IMR-90 (cell line): ENCODE data around the gene APOBR. TPM values are rescaled to one million over a fixed set of nuclear protein-coding genes. Genes with fewer than 3 reads are reported as not detected.

Experiments
- ATAC-seq: fragments of 200-7000 bp; cut with Tn5 transposase; 2 replicates; pipeline ENCODE4 v1.9.1; 2020; ENCODE audit warnings: low read depth, mild to moderate bottlenecking, moderate library complexity
- BruUV-seq: library from RNA; stranded (reverse); fragments of 400-500 nt; replicated peaks from 2 replicates; lab custom pipeline; 2021; lab: Mats Ljungman, UMichigan
- CTCF ChIA-PET: fragments of 300-600 bp; formaldehyde crosslinking; extraction: SDS; loops from one replicate; lab custom pipeline; 2021; ENCODE audit warnings: antibody characterized with exemption; lab: Yijun Ruan, JAX
- POLR2A ChIA-PET: fragments of 300-600 bp; sonication (Branson Sonifier 250); formaldehyde crosslinking; loops from one replicate; lab custom pipeline; 2022; ENCODE audit warnings: antibody characterized with exemption; ENCODE audit not compliant: unreplicated experiment; lab: Charles Lee
- DNase-seq: peaks from one replicate; pipeline ENCODE4 v3.0.0; 2013
- H2AFZ ChIP-seq: replicated peaks from 2 replicates; pipeline ENCODE3; 2013; ENCODE audit warnings: low read length, mild to moderate bottlenecking; ENCODE audit not compliant: poor library complexity
- H2AK5ac ChIP-seq: 2 replicates; pipeline ENCODE4 v1.6.1; 2013; ENCODE audit warnings: low read depth, low read length, inconsistent platforms
- H2AK9ac ChIP-seq: replicated peaks from 2 replicates; pipeline ENCODE3; 2013; ENCODE audit warnings: mild to moderate bottlenecking, low read depth, low read length, moderate library complexity; ENCODE audit not compliant: poor library complexity
- H2BK120ac ChIP-seq: 2 replicates; pipeline ENCODE4 v1.6.1; 2013; ENCODE audit warnings: low read depth, low read length, inconsistent platforms
- H2BK15ac ChIP-seq: 3 replicates; pipeline ENCODE4 v1.6.1; 2013; ENCODE audit warnings: low read depth, low read length, inconsistent platforms
- H2BK20ac ChIP-seq: 2 replicates; pipeline ENCODE4 v1.6.1; 2013; ENCODE audit warnings: low read depth, mild to moderate bottlenecking, inconsistent platforms, low read length, moderate library complexity
- H2BK5ac ChIP-seq: 2 replicates; pipeline ENCODE4 v1.6.1; 2013; ENCODE audit warnings: mild to moderate bottlenecking, low read depth, low read length, inconsistent platforms; ENCODE audit not compliant: poor library complexity, severe bottlenecking
- H3K14ac ChIP-seq: replicated peaks from 2 replicates; pipeline ENCODE4 v1.6.1; 2013; ENCODE audit warnings: low read depth, low read length, inconsistent platforms
- H3K18ac ChIP-seq: 2 replicates; pipeline ENCODE4 v1.6.1; 2013; ENCODE audit warnings: low read depth, low read length, control low read depth
- H3K23ac ChIP-seq: 2 replicates; pipeline ENCODE4 v1.6.1; 2013; ENCODE audit warnings: low read depth, low read length, inconsistent platforms
- H3K27ac ChIP-seq: 2 replicates; pipeline ENCODE4 v1.5.1; 2013; ENCODE audit warnings: mild to moderate bottlenecking, control low read depth, low read length; ENCODE audit not compliant: insufficient read depth
- H3K27me3 ChIP-seq: 2 replicates; pipeline ENCODE4 v1.6.1; 2013; ENCODE audit warnings: low read length; ENCODE audit not compliant: control insufficient read depth, insufficient read depth
- H3K36me3 ChIP-seq: 2 replicates; pipeline ENCODE4 v1.6.1; 2013; ENCODE audit warnings: low read length, mixed read lengths; ENCODE audit not compliant: control insufficient read depth, insufficient read depth
- H3K4ac ChIP-seq: 2 replicates; pipeline ENCODE4 v1.6.1; 2013; ENCODE audit warnings: low read depth, low read length, inconsistent platforms
- H3K4me1 ChIP-seq: 2 replicates; pipeline ENCODE4 v1.6.1; 2013; ENCODE audit warnings: low read length, mixed read lengths; ENCODE audit not compliant: control insufficient read depth, insufficient read depth
- H3K4me2 ChIP-seq: 2 replicates; pipeline ENCODE4 v1.6.1; 2013; ENCODE audit warnings: low read depth, mild to moderate bottlenecking, control low read depth, low read length, moderate library complexity
- H3K4me3 ChIP-seq: 2 replicates; pipeline ENCODE4 v1.5.1; 2013; ENCODE audit warnings: low read depth, mild to moderate bottlenecking, control low read depth, low read length, moderate library complexity; ENCODE audit not compliant: insufficient read depth
- H3K56ac ChIP-seq: 2 replicates; pipeline ENCODE4 v1.6.1; 2013; ENCODE audit warnings: low read length, inconsistent platforms; ENCODE audit not compliant: insufficient read depth; ENCODE audit errors: extremely low read depth
- H3K79me1 ChIP-seq, 2 experiments: 2 replicates each; pipeline ENCODE4 v1.6.1; 2013; ENCODE audit warnings: low read length in 2 of 2, inconsistent platforms in 1 of 2, low read depth in 1 of 2
- H3K9ac ChIP-seq: 2 replicates; pipeline ENCODE4 v1.6.1; 2013; ENCODE audit warnings: low read depth, low read length, control low read depth
- H3K9me1 ChIP-seq: 2 replicates; pipeline ENCODE4 v1.6.1; 2013; ENCODE audit warnings: low read length, inconsistent platforms; ENCODE audit not compliant: insufficient read depth
- H3K9me3 ChIP-seq: 2 replicates; pipeline ENCODE4 v1.6.1; 2013; ENCODE audit warnings: low read length; ENCODE audit not compliant: control insufficient read depth, insufficient read depth
- H4K20me1 ChIP-seq: 2 replicates; pipeline ENCODE4 v1.6.1; 2013; ENCODE audit warnings: low read length, inconsistent platforms; ENCODE audit not compliant: insufficient read depth
- H4K5ac ChIP-seq: 2 replicates; pipeline ENCODE4 v1.6.1; 2013; ENCODE audit warnings: mild to moderate bottlenecking, low read depth, low read length, control low read depth
- H4K8ac ChIP-seq, 2 experiments: 2 replicates each; pipeline ENCODE4 v1.6.1; 2013; ENCODE audit warnings: low read depth in 2 of 2, low read length in 2 of 2, control low read depth in 1 of 2, inconsistent platforms in 1 of 2
- H4K91ac ChIP-seq: 2 replicates; pipeline ENCODE4 v1.6.1; 2013; ENCODE audit warnings: low read depth, low read length, inconsistent platforms; ENCODE audit not compliant: insufficient read depth
- BHLHE40 ChIP-seq: fragments of 150-350 bp; IDR thresholded peaks from 2 replicates; pipeline ENCODE4 v1.6.1; 2016; ENCODE audit warnings: mild to moderate bottlenecking, low read depth, low read length
- CEBPB ChIP-seq: IDR thresholded peaks from 2 replicates; pipeline ENCODE4 v1.6.1; 2012; ENCODE audit warnings: low read depth, low read length, improper control_type of control experiment
- CTCF ChIP-seq: conservative IDR thresholded peaks from 2 replicates; pipeline ENCODE4 v1.5.1; 2012; ENCODE audit warnings: mild to moderate bottlenecking, low read depth, low read length, improper control_type of control experiment
- ELK1 ChIP-seq: fragments of 150-350 bp; IDR thresholded peaks from 2 replicates; pipeline ENCODE4 v1.6.1; 2016; ENCODE audit warnings: low read depth, mild to moderate bottlenecking, low read length, moderate library complexity, borderline replicate concordance
- FOS ChIP-seq: fragments of 150-350 bp; IDR thresholded peaks from 2 replicates; pipeline ENCODE4 v1.6.1; 2016; ENCODE audit warnings: low read depth, low read length
- NFE2L2 ChIP-seq: fragments of 150-350 bp; IDR thresholded peaks from 2 replicates; pipeline ENCODE4 v1.6.1; 2016; ENCODE audit warnings: low read depth, mild to moderate bottlenecking, low read length
- POLR2A ChIP-seq: IDR thresholded peaks from 2 replicates; pipeline ENCODE4 v1.6.1; 2012; ENCODE audit warnings: mild to moderate bottlenecking, low read depth, low read length
- RAD21 ChIP-seq: IDR thresholded peaks from 2 replicates; pipeline ENCODE4 v1.6.1; 2012; ENCODE audit warnings: low read length, improper control_type of control experiment
- RFX5 ChIP-seq: IDR thresholded peaks from 2 replicates; pipeline ENCODE4 v1.8.0; 2012; ENCODE audit warnings: low read depth, mild to moderate bottlenecking, low read length, moderate library complexity
- USF2 ChIP-seq: fragments of 150-350 bp; IDR thresholded peaks from 2 replicates; pipeline ENCODE4 v1.6.1; 2017; ENCODE audit warnings: mild to moderate bottlenecking, antibody characterized with exemption, low read length, low read depth
- WGBS, 2 experiments: methylation state at CpG; one replicate each; pipeline versions ENCODE4 v1.1.5 to v1.1.7; 2013; ENCODE audit warnings: missing lambda C conversion rate in 2 of 2; ENCODE audit not compliant: insufficient read length in 1 of 2; ENCODE audit errors: extremely low coverage in 2 of 2; 5-methylcytosine and 5-hydroxymethylcytosine counted together
- dilution Hi-C: fragments of 300-500 bp; cut with HindIII; formaldehyde crosslinking; loops from one replicate; pipeline ENCODE4 v1.14.3; 2018; ENCODE audit warnings: low sequenced_read_pairs; ENCODE audit not compliant: unreplicated experiment
- in situ Hi-C: fragments of 300-500 bp; cut with MboI; formaldehyde crosslinking; loops from 3 replicates; pipeline ENCODE4 v1.14.3; 2019; ENCODE audit warnings: low sequenced_read_pairs, inconsistent platforms, mixed read lengths
- intact Hi-C: fragments of 100-400 bp; cut with micrococcal nuclease; formaldehyde crosslinking; loops from 2 replicates; pipeline ENCODE4 v1.10.0; 2022
- polyA plus RNA-seq, 3 experiments: library from polyadenylated mRNA; depleted of rRNA; stranded (reverse); fragments of >200 nt; gene quantifications; 2 replicates each; pipeline ENCODE4 v1.2.3, GENCODE V29; 2012; ENCODE audit warnings: low replicate concordance in 1 of 3
- total RNA-seq: library from RNA; depleted of rRNA; stranded (reverse); fragments of >200 nt; gene quantifications from 2 replicates; pipeline ENCODE4 v1.2.3, GENCODE V29; 2012

The APOBR gene
- total and polyA plus RNA-seq, 2 of the 4 experiments (the other 2 are of a cell fraction), result not detected

GRCh38 chr16:28532940-28533647 lies 38.7 kb downstream of the APOBR start:
- H2BK120ac ChIP-seq, result no peak overlapping the region
- ChIA-PET CTCF (no interaction called here), POLR2A (interaction anchor here (0.5 kb wide), 1 partner anchor 10 kb away, joined by 11 read pairs; no protein-coding TSS in a partner anchor)
- no peaks in the 10 kb centered on the region for H3K27me3 ChIP-seq
- H4K91ac ChIP-seq, result no peak overlapping the region
- H3K4me3 ChIP-seq, result no peak overlapping the region
- TF ChIP-seq USF2, result no peak
- TF ChIP-seq FOS, result no peak
- TF ChIP-seq POLR2A, result no peak
- no peak for TF ChIP-seq NFE2L2
- no peak for TF ChIP-seq CTCF
- TF ChIP-seq RFX5, result no peak
- TF ChIP-seq ELK1, result no peak
- TF ChIP-seq RAD21, result no peak
- TF ChIP-seq CEBPB, result no peak
- TF ChIP-seq BHLHE40, result no peak
- peaks cover 5% of the 10 kb centered on the region; the same call in 1 of the 2 replicates for H3K4me1 ChIP-seq
- DNase-seq, result no peak
- H3K56ac ChIP-seq, result no peak overlapping the region
- intact Hi-C loops (no loop called here), dilution Hi-C loops (no loop called here), in situ Hi-C loops (no loop called here)
- H2AK5ac ChIP-seq, result no peak overlapping the region
- H3K27ac ChIP-seq, result no peak overlapping the region
- H2BK20ac ChIP-seq, result no peak overlapping the region
- H2BK5ac ChIP-seq, result no peak overlapping the region
- no peaks in the 10 kb centered on the region for H3K9me3 ChIP-seq
- H2AFZ ChIP-seq, result no peak overlapping the region
- no peak overlapping the region for H2BK15ac ChIP-seq
- peaks cover 28% of the 10 kb centered on the region for H3K36me3 ChIP-seq
- WGBS, 2 experiments, result 93% methylated on average over 3 of the region's 5 CpGs; no CpG with 5 or more reads in 1 of the 2 experiments
- H3K14ac ChIP-seq, result no peak overlapping the region
- H4K20me1 ChIP-seq, result no peaks in the 10 kb centered on the region; the same call in 1 of the 2 replicates
- no peak for ATAC-seq
- H3K9me1 ChIP-seq, result peaks cover 9% of the 10 kb centered on the region; the same call in 1 of the 2 replicates
- H2AK9ac ChIP-seq, result no peak overlapping the region
- no peak overlapping the region for H4K5ac ChIP-seq
- H3K4ac ChIP-seq, result no peak overlapping the region
- no peak overlapping the region for H4K8ac ChIP-seq
- no TSS peak for BruUV-seq
- no peak overlapping the region for H3K23ac ChIP-seq
- no peak overlapping the region for H3K9ac ChIP-seq
- H3K4me2 ChIP-seq, result no peak overlapping the region
- H3K79me1 ChIP-seq, result peaks cover 12 to 21% of the 10 kb centered on the region in 2 experiments
- no peak overlapping the region for H3K18ac ChIP-seq
